ENCODE results near the gene RBFOX2.

DNA sequence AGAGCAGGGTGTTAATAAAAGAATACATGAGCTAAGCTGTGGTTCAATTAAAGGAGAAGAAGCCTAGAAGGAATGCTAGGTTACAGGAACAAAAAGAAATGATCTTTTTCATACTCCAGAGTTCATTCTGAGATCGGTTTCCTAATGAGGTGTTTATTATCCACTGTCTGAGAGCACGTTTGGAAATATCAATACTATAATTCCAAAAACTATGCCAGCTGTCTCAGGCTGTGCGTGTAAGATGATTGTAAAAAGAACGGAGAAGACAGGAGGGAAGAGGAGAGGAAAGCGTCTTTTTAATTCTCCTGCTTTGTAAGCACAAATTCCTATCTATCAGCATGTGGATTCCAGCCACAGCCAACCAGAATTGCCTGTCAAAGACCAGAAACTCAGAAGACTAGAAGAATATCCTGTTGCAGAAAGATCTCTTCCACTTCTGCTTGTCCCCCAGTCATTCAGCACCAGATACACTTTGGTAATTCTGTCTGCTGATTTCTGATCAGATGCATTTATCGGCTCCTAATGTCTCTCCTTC, 285.2 kb downstream of the RBFOX2 start:
- TF ChIP-seq, protein P1, sequence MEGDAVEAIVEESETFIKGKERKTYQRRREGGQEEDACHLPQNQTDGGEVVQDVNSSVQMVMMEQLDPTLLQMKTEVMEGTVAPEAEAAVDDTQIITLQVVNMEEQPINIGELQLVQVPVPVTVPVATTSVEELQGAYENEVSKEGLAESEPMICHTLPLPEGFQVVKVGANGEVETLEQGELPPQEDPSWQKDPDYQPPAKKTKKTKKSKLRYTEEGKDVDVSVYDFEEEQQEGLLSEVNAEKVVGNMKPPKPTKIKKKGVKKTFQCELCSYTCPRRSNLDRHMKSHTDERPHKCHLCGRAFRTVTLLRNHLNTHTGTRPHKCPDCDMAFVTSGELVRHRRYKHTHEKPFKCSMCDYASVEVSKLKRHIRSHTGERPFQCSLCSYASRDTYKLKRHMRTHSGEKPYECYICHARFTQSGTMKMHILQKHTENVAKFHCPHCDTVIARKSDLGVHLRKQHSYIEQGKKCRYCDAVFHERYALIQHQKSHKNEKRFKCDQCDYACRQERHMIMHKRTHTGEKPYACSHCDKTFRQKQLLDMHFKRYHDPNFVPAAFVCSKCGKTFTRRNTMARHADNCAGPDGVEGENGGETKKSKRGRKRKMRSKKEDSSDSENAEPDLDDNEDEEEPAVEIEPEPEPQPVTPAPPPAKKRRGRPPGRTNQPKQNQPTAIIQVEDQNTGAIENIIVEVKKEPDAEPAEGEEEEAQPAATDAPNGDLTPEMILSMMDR (IDR thresholded peaks at IDR 0.05; ENCODE audit: low read depth, low read length), result no peak
- TF ChIP-seq POLR2A (IDR thresholded peaks at IDR 0.05; ENCODE audit: extremely low read depth, insufficient read length), result no peak
